CD4-positive, alpha-beta T cell (primary cell): ENCODE data around the gene TM4SF4. TPM values are rescaled to one million over a fixed set of nuclear protein-coding genes. Genes with fewer than 3 reads are reported as not detected.

Experiments used
- ATAC-seq: fragments of 200-7000 bp; cut with Tn5 transposase; one replicate; pipeline ENCODE4 v1.10.0; 2022; ENCODE audit warnings: mild to moderate bottlenecking; ENCODE audit not compliant: poor library complexity
- CTCF ChIA-PET: fragments of 350-600 bp; sonication (Branson Sonifier 250); formaldehyde crosslinking; loops from one replicate; lab custom pipeline; 2021; ENCODE audit warnings: antibody characterized with exemption, inconsistent platforms; lab: Charles Lee
- POLR2A ChIA-PET: fragments of 350-600 bp; sonication (Branson Sonifier 250); formaldehyde crosslinking; loops from one replicate; lab custom pipeline; 2021; ENCODE audit warnings: antibody characterized with exemption, inconsistent platforms; lab: Charles Lee
- DNase-seq, 14 experiments: peaks; one replicate each; pipeline ENCODE4 v3.0.0-alpha.2; 2013 to 2020; ENCODE audit warnings: mixed read lengths in 2 of 14
- H3K27ac ChIP-seq, 2 donors: one replicate each; pipeline versions ENCODE4 v1.5.1 to v1.7.0; 2013; ENCODE audit warnings: low read length in 2 of 2, low read depth in 1 of 2, mild to moderate bottlenecking in 1 of 2
- H3K27me3 ChIP-seq, 2 experiments: 1 replicate in 1 of 2; 2 replicates in 1 of 2; pipeline versions ENCODE4 v1.6.1 to v1.7.0; 2013; ENCODE audit warnings: low read length in 2 of 2, control low read depth in 1 of 2, mild to moderate bottlenecking in 1 of 2, moderate library complexity in 1 of 2; ENCODE audit not compliant: insufficient read depth in 2 of 2, control insufficient read depth in 1 of 2
- H3K36me3 ChIP-seq: one replicate; pipeline ENCODE4 v1.6.1; 2013; ENCODE audit warnings: low read length, control low read depth; ENCODE audit not compliant: insufficient read depth
- H3K4me1 ChIP-seq: one replicate; pipeline ENCODE4 v1.6.1; 2013; ENCODE audit warnings: low read length, control low read depth; ENCODE audit not compliant: insufficient read depth
- H3K4me3 ChIP-seq: one replicate; pipeline ENCODE4 v1.5.1; 2013; ENCODE audit warnings: mild to moderate bottlenecking, low read length, moderate library complexity
- H3K9me3 ChIP-seq, 2 experiments: 1 replicate in 1 of 2; 2 replicates in 1 of 2; pipeline versions ENCODE4 v1.6.1 to v1.7.0; 2013; ENCODE audit warnings: low read length in 2 of 2, mild to moderate bottlenecking in 2 of 2, control low read depth in 1 of 2, moderate library complexity in 1 of 2; ENCODE audit not compliant: control insufficient read depth in 1 of 2, insufficient read depth in 1 of 2
- H3K27ac Mint-ChIP-seq: one replicate; pipeline ENCODE4 v1.8.0; 2020; ENCODE audit warnings: mixed read lengths
- H3K27me3 Mint-ChIP-seq: one replicate; pipeline ENCODE4 v1.8.0; 2021; ENCODE audit warnings: mixed read lengths
- H3K36me3 Mint-ChIP-seq: one replicate; pipeline ENCODE4 v1.8.0; 2021; ENCODE audit warnings: low read depth, mixed read lengths
- H3K4me1 Mint-ChIP-seq: one replicate; pipeline ENCODE4 v1.8.0; 2021; ENCODE audit warnings: low read depth, mixed read lengths
- H3K4me3 Mint-ChIP-seq: one replicate; pipeline ENCODE4 v1.8.0; 2020; ENCODE audit warnings: mild to moderate bottlenecking, mixed read lengths
- H3K9me3 Mint-ChIP-seq: one replicate; pipeline ENCODE4 v1.8.0; 2020; ENCODE audit warnings: mixed read lengths
- intact Hi-C, 2 experiments: fragments of 100-400 bp; cut with DNase I in 1 of 2; cut with micrococcal nuclease in 1 of 2; formaldehyde crosslinking; loops; one replicate each; pipeline versions ENCODE4 v1.15.1 to v1.9.0; 2023 to 2025; cut with DNase I, micrococcal nuclease
- total RNA-seq, 174 experiments: library from RNA in 2 of 174; stranded (reverse) in 2 of 174; gene quantifications; one replicate each; pipeline ENCODE4 v1.2.3 and lab custom pipeline; 2021 to 2026
- TF ChIP-seq, protein P1 (sequence below): fragments of 200-600 bp; IDR thresholded peaks from one replicate; pipeline ENCODE4 v1.8.0; 2022; ENCODE audit warnings: antibody characterized with exemption, mild to moderate bottlenecking

Gene TM4SF4
- total RNA-seq, 2 experiments from 2014 or later = not detected

DNA sequence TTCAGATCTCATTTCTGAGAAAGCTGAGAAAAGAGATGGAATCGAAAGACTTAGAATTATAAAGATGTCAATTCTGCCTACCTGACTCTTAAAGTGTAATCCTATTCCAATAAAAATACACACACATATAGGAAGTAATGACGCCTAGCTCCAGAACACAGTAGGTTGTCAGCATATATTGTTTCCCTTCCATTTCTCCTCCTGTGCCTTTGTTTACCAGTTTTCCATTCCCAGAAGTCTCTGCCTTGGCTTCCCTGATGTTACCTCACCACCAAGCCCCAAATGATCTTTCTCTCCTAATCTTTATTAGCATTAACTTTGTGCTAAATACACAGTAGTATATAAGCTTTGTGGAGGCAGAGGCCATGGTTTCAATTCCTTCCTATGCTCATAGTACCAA, 40.0 kb downstream of the TM4SF4 start:
- H3K4me1 ChIP-seq = no peaks in the 10 kb centered on the region
- no peak for DNase-seq
- H3K9me3 Mint-ChIP-seq = no peaks in the 10 kb centered on the region
- H3K4me3 ChIP-seq = no peak overlapping the region
- peaks cover 6% of the 10 kb centered on the region for H3K4me1 Mint-ChIP-seq
- H3K4me3 Mint-ChIP-seq = no peak overlapping the region
- peaks cover 0 to 7% of the 10 kb centered on the region in 2 experiments for H3K27me3 ChIP-seq
- TF ChIP-seq, protein P1, sequence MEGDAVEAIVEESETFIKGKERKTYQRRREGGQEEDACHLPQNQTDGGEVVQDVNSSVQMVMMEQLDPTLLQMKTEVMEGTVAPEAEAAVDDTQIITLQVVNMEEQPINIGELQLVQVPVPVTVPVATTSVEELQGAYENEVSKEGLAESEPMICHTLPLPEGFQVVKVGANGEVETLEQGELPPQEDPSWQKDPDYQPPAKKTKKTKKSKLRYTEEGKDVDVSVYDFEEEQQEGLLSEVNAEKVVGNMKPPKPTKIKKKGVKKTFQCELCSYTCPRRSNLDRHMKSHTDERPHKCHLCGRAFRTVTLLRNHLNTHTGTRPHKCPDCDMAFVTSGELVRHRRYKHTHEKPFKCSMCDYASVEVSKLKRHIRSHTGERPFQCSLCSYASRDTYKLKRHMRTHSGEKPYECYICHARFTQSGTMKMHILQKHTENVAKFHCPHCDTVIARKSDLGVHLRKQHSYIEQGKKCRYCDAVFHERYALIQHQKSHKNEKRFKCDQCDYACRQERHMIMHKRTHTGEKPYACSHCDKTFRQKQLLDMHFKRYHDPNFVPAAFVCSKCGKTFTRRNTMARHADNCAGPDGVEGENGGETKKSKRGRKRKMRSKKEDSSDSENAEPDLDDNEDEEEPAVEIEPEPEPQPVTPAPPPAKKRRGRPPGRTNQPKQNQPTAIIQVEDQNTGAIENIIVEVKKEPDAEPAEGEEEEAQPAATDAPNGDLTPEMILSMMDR = no peak
- H3K27me3 Mint-ChIP-seq = peaks cover 32% of the 10 kb centered on the region
- ATAC-seq = no peak
- H3K36me3 ChIP-seq = no peaks in the 10 kb centered on the region
- intact Hi-C loops = loop anchor here in 1 of 2 experiments (5.0 to 10.0 kb wide), 2 partner anchors 200 to 258 kb away; no protein-coding TSS in a partner anchor
- POLR2A ChIA-PET = no interaction called here
- no peak overlapping the region for H3K27ac ChIP-seq
- CTCF ChIA-PET = no interaction called here
- no peaks in the 10 kb centered on the region for H3K36me3 Mint-ChIP-seq
- no peak overlapping the region for H3K27ac Mint-ChIP-seq
- no peaks in the 10 kb centered on the region for H3K9me3 ChIP-seq

DNA sequence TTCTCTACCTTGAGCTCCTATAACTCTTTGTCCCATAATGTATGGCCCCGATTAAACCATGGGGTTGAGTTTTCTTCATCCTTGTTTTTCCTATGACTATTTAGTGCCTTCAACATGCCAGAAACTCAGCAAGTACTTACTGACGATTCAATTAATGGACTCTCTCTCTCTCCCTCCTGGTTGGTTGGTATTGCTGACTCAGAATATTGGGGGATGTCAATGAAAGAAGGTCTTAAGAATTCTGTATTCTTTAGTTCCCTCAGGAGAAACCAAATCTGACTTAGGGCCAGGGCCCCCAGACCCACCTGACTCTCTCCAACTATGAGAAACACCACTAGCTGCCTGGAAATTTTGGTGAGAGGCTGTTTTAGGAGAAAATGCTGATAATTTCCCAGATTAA, 40.8 kb downstream of the TM4SF4 start:
- Histone ChIP-seq H3K4me1 (no peaks in the 10 kb centered on the region), H3K4me3 (no peak overlapping the region), H3K9me3 (no peaks in the 10 kb centered on the region), H3K36me3 (no peaks in the 10 kb centered on the region), H3K27ac (no peak overlapping the region), H3K27me3 (peaks cover 0 to 3% of the 10 kb centered on the region in 2 experiments)
- TF ChIP-seq, protein P1 = no peak
- H3K9me3 Mint-ChIP-seq = no peaks in the 10 kb centered on the region
- ChIA-PET CTCF (no interaction called here), POLR2A (no interaction called here)
- H3K4me1 Mint-ChIP-seq = peaks cover 6% of the 10 kb centered on the region
- ATAC-seq = no peak
- no peak overlapping the region for H3K27ac Mint-ChIP-seq
- H3K27me3 Mint-ChIP-seq = peaks cover 32% of the 10 kb centered on the region
- intact Hi-C loops = loop anchor here in 1 of 2 experiments (10.0 kb wide), 1 partner anchor 200 kb away; no protein-coding TSS in a partner anchor
- H3K36me3 Mint-ChIP-seq = no peaks in the 10 kb centered on the region
- DNase-seq = no peak
- H3K4me3 Mint-ChIP-seq = no peak overlapping the region

DNA sequence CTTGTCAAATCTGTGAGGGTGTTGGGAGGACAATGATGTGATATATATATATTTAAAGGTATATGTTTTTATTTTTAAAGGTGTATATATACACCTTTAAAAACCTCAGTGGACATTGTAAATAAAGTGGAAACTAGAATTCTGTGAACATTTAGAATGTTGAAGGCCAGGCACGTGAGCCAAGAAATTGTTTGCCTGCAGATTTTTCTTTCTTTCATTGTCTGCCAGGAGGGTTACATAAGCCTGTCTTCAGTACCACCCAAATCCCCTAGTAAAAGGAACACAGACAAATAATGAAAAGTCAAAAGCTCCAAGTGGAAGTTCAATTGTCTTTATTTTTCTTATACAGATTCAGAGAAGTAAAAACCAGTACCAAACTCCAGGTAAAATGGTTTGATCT, 42.4 kb downstream of the TM4SF4 start:
- DNase-seq (no peak), ATAC-seq (no peak)
- Mint-ChIP-seq H3K4me3 (no peak overlapping the region), H3K9me3 (no peaks in the 10 kb centered on the region), H3K27me3 (peaks cover 24% of the 10 kb centered on the region), H3K4me1 (peaks cover 6% of the 10 kb centered on the region), H3K27ac (no peak overlapping the region), H3K36me3 (no peaks in the 10 kb centered on the region)
- no peaks in the 10 kb centered on the region for H3K36me3 ChIP-seq
- peaks cover 0 to 3% of the 10 kb centered on the region in 2 experiments for H3K27me3 ChIP-seq
- TF ChIP-seq, protein P1 = no peak
- H3K9me3 ChIP-seq = no peaks in the 10 kb centered on the region
- H3K4me3 ChIP-seq = no peak overlapping the region
- POLR2A ChIA-PET = no interaction called here
- intact Hi-C loops = loop anchor here in 1 of 2 experiments (10.0 kb wide), 1 partner anchor 198 kb away; no protein-coding TSS in a partner anchor
- H3K4me1 ChIP-seq = no peaks in the 10 kb centered on the region
- H3K27ac ChIP-seq = no peak overlapping the region
- CTCF ChIA-PET = no interaction called here
